Transverse colon (tissue), 4 donors: ENCODE data around the gene NHLRC1. TPM values are rescaled to one million over a fixed set of nuclear protein-coding genes. Genes with fewer than 3 reads are reported as not detected.

Experiments used
- DNase-seq: peaks from one replicate; pipeline ENCODE4 v3.0.0-alpha.2; 2019
- H3K27ac ChIP-seq, 4 donors: fragments of 200-600 bp; sonication (generic); 2 replicates each; pipeline ENCODE4 v1.5.1; 2016 to 2018; ENCODE audit warnings: inconsistent platforms in 4 of 4
- H3K27me3 ChIP-seq: fragments of 200-600 bp; sonication (generic); 2 replicates; pipeline ENCODE4 v1.5.1; 2017; ENCODE audit warnings: inconsistent platforms
- H3K36me3 ChIP-seq, 4 donors: fragments of 200-600 bp; sonication (generic); 2 replicates each; pipeline ENCODE4 v1.5.1; 2017 to 2019; ENCODE audit warnings: inconsistent platforms in 4 of 4
- H3K4me1 ChIP-seq, 4 donors: fragments of 200-600 bp; sonication (generic); 2 replicates each; pipeline ENCODE4 v1.5.1; 2017 to 2020; ENCODE audit warnings: inconsistent platforms in 4 of 4
- H3K4me3 ChIP-seq, 4 donors: fragments of 200-600 bp; sonication (generic); 1 replicate in 1 of 4; 2 replicates in 3 of 4; pipeline versions ENCODE4 v1.5.1 to v1.6.1; 2017 to 2019; ENCODE audit warnings: inconsistent platforms in 4 of 4
- H3K9me3 ChIP-seq, 2 donors: fragments of 200-600 bp; sonication (generic); 2 replicates each; pipeline ENCODE4 v1.5.1; 2017 to 2019; ENCODE audit warnings: inconsistent platforms in 2 of 2
- CTCF ChIP-seq, 5 experiments: fragments of 200-600 bp in 3 of 5; fragments of 450-650 bp in 2 of 5; sonication (generic) in 3 of 5; IDR thresholded peaks; 1 replicate in 2 of 5; 2 replicates in 3 of 5; pipeline ENCODE4 v1.5.1; 2016 to 2017; ENCODE audit warnings: antibody characterized with exemption in 5 of 5, inconsistent platforms in 3 of 5, mild to moderate bottlenecking in 2 of 5, moderate library complexity in 1 of 5
- EP300 ChIP-seq: sonication (generic); formaldehyde crosslinking; IDR thresholded peaks from one replicate; pipeline ENCODE4 v1.6.1; 2017; ENCODE audit warnings: antibody characterized with exemption, low read depth
- POLR2A ChIP-seq: fragments of 450-650 bp; IDR thresholded peaks from one replicate; pipeline ENCODE4 v1.6.1; 2016; ENCODE audit warnings: antibody characterized with exemption, mild to moderate bottlenecking, moderate library complexity
- POLR2AphosphoS5 ChIP-seq, 3 donors: sonication (generic); formaldehyde crosslinking; IDR thresholded peaks; one replicate each; pipeline ENCODE4 v1.6.1; 2016; ENCODE audit warnings: antibody characterized with exemption in 3 of 3
- WGBS, 2 donors: methylation state at CpG; one replicate each; pipeline ENCODE4 v1.1.5; 2018; ENCODE audit warnings: low coverage in 1 of 2; 5-methylcytosine and 5-hydroxymethylcytosine counted together
- in situ Hi-C, 4 donors: fragments of 200-750 bp; cut with MboI; loops; one replicate each; pipeline versions ENCODE4 v1.15.0 to v1.15.1; 2017; ENCODE audit warnings: low sequenced_read_pairs in 3 of 4, low pct_ligation_motif_present in 1 of 4, low pct_unique_long_range_greater_than_20kb in 1 of 4
- intact Hi-C: fragments of 100-400 bp; cut with DNase I; formaldehyde crosslinking; loops from one replicate; pipeline ENCODE4 v1.15.1; 2023; ENCODE audit warnings: low total_unique reads
- total RNA-seq, 4 donors: library from RNA; depleted of rRNA; stranded (reverse); fragments of >200 nt; gene quantifications; one replicate each; pipeline ENCODE4 v1.1.0, GENCODE V29; 2016

NHLRC1 gene
- total RNA-seq, 4 donors from 2014 or later: 1.1 to 2.1 TPM; not detected in 2

- intact Hi-C loops: no loop called here
- in situ Hi-C loops: no loop called here
- Histone ChIP-seq H3K36me3 (peaks cover 0 to 42% (median 13%) of the 10 kb centered on the region in 4 donors), H3K27me3 (no peaks in the 10 kb centered on the region), H3K9me3 (no peaks in the 10 kb centered on the region), H3K4me3 (no peak overlapping the region), H3K27ac (no peak overlapping the region), H3K4me1 (no peaks in the 10 kb centered on the region)
- WGBS, 2 donors: 94 to 98% methylated on average over 4 of the region's 4 CpGs
- TF ChIP-seq CTCF (IDR thresholded peaks at IDR 0.05) (no peak), POLR2AphosphoS5 (IDR thresholded peaks at IDR 0.05) (no peak), EP300 (no peak)
- DNase-seq: no peak
These were observed 43.3 kb upstream of the NHLRC1 start for GRCh38 chr6:18165751-18166150.

GRCh38 chr6:18162401-18162800, 39.9 kb upstream of the NHLRC1 start:
- 96 to 100% methylated on average over 2 of the region's 2 CpGs for WGBS, 2 donors
- Histone ChIP-seq H3K36me3 (peaks cover 0 to 24% (median 10%) of the 10 kb centered on the region in 4 donors), H3K27me3 (no peaks in the 10 kb centered on the region), H3K9me3 (no peaks in the 10 kb centered on the region), H3K27ac (no peak overlapping the region), H3K4me3 (no peak overlapping the region), H3K4me1 (no peaks in the 10 kb centered on the region)
- in situ Hi-C loops: no loop called here
- no peak for DNase-seq
- no peak for TF ChIP-seq CTCF (IDR thresholded peaks at IDR 0.05)
- intact Hi-C loops: no loop called here

- TF ChIP-seq CTCF (IDR thresholded peaks at IDR 0.05) (no peak), POLR2AphosphoS5 (IDR thresholded peaks at IDR 0.05) (no peak), POLR2A (no peak), EP300 (no peak)
- 83 to 89% methylated on average over 1 to 2 of the region's 2 CpGs for WGBS, 2 donors
- no peak for DNase-seq
- in situ Hi-C loops: no loop called here
- no peaks in the 10 kb centered on the region for H3K27me3 ChIP-seq
- H3K36me3 ChIP-seq: peaks cover 0 to 20% (median 8%) of the 10 kb centered on the region in 4 donors
- no peaks in the 10 kb centered on the region for H3K9me3 ChIP-seq
- H3K27ac ChIP-seq: no peak overlapping the region
- peaks cover 0 to 10% (median under 1%) of the 10 kb centered on the region in 4 donors for H3K4me1 ChIP-seq
- no peak overlapping the region for H3K4me3 ChIP-seq
- intact Hi-C loops: no loop called here
These were observed 39.0 kb upstream of the NHLRC1 start for GRCh38 chr6:18161431-18161830.

GRCh38 chr6:18160911-18161310, 38.4 kb upstream of the NHLRC1 start:
- H3K27me3 ChIP-seq: no peaks in the 10 kb centered on the region
- TF ChIP-seq EP300 (no peak), POLR2AphosphoS5 (IDR thresholded peaks at IDR 0.05) (no peak), CTCF (IDR thresholded peaks at IDR 0.05) (no peak), POLR2A (no peak)
- no peak overlapping the region for H3K27ac ChIP-seq
- no peak overlapping the region for H3K4me3 ChIP-seq
- H3K9me3 ChIP-seq: no peaks in the 10 kb centered on the region
- WGBS, 2 donors: 81 to 92% methylated on average over 1 of the region's 1 CpG
- no peak for DNase-seq
- H3K36me3 ChIP-seq: peaks cover 0 to 17% (median 7%) of the 10 kb centered on the region in 4 donors
- intact Hi-C loops: no loop called here
- in situ Hi-C loops: no loop called here
- H3K4me1 ChIP-seq: peaks cover 0 to 15% (median 2%) of the 10 kb centered on the region in 4 donors
